AG09309 (cell line): ENCODE data around the gene MYO16.
"Not testable (repeated sequence)": the region's sequence is repeated elsewhere in the genome, so short reads cannot be mapped to it uniquely, and the experiment has no call there.

ENCODE experiments used
- DNase-seq: peaks from one replicate; pipeline ENCODE4 v3.0.0-alpha.2; 2010; ENCODE audit warnings: low read depth
- H3K4me3 ChIP-seq: 2 replicates; pipeline ENCODE4 v1.5.1; 2011; ENCODE audit warnings: mild to moderate bottlenecking, low read depth, low read length, moderate library complexity; ENCODE audit not compliant: control insufficient read depth
- CTCF ChIP-seq: IDR thresholded peaks from 2 replicates; pipeline ENCODE4 v1.5.1; 2011; ENCODE audit warnings: mild to moderate bottlenecking, low read depth, low read length, inconsistent platforms; ENCODE audit not compliant: insufficient read depth, control insufficient read depth; ENCODE audit errors: missing control alignments

The MYO16 gene

GRCh38 chr13:108779308-108779707, 149.9 kb downstream of the MYO16 start:
- DNase-seq = no peak
- no peak overlapping the region for H3K4me3 ChIP-seq
- no peak for TF ChIP-seq CTCF

- H3K4me3 ChIP-seq = no peak overlapping the region
- no peak for DNase-seq
- TF ChIP-seq CTCF = no peak
These were observed 151.3 kb downstream of the MYO16 start for GRCh38 chr13:108780706-108781105.

- TF ChIP-seq CTCF = no peak
- DNase-seq = no peak
- H3K4me3 ChIP-seq = no peak overlapping the region
These were observed 151.9 kb downstream of the MYO16 start for GRCh38 chr13:108781312-108781711.

- H3K4me3 ChIP-seq = not testable (repeated sequence)
These were observed 153.1 kb downstream of the MYO16 start for GRCh38 chr13:108782480-108782879.

GRCh38 chr13:108785844-108786243, 156.4 kb downstream of the MYO16 start:
- DNase-seq = no peak
- H3K4me3 ChIP-seq = no peak overlapping the region
- TF ChIP-seq CTCF = no peak

More at GRCh38 chr13:108782480-108782879, 153.1 kb downstream of the MYO16 start:
- DNase-seq = not testable (repeated sequence)

GRCh38 chr13:108786456-108787200, 157.2 kb downstream of the MYO16 start:
- no peak overlapping the region for H3K4me3 ChIP-seq
- DNase-seq = no peak
- TF ChIP-seq CTCF = no peak

- TF ChIP-seq CTCF = no peak
- no peak for DNase-seq
- H3K4me3 ChIP-seq = no peak overlapping the region
These were observed 158.4 kb downstream of the MYO16 start for GRCh38 chr13:108787700-108788414.
